Neuron (in vitro differentiated cells): ENCODE data around the gene C11orf58.

Experiments used
- H2AFZ ChIP-seq: one replicate; pipeline ENCODE4 v1.6.1; 2013; ENCODE audit warnings: low read depth, mild to moderate bottlenecking, inconsistent platforms, low read length, moderate library complexity
- H3K27me3 ChIP-seq: one replicate; pipeline ENCODE4 v1.6.1; 2013; ENCODE audit warnings: low read length; ENCODE audit not compliant: insufficient read depth
- H3K36me3 ChIP-seq: one replicate; pipeline ENCODE4 v1.6.1; 2013; ENCODE audit warnings: low read length; ENCODE audit not compliant: insufficient read depth
- H3K4me1 ChIP-seq: one replicate; pipeline ENCODE4 v1.6.1; 2013; ENCODE audit warnings: low read length; ENCODE audit not compliant: insufficient read depth
- H3K4me3 ChIP-seq: 2 replicates; pipeline ENCODE4 v1.5.1; 2013; ENCODE audit warnings: mild to moderate bottlenecking, low read length, moderate library complexity
- H3K9me3 ChIP-seq: one replicate; pipeline ENCODE4 v1.6.1; 2013; ENCODE audit warnings: low read length

Gene C11orf58

GRCh38 chr11:16792426-16792825 lies 54.0 kb downstream of the C11orf58 start:
- Histone ChIP-seq H3K27me3 (no peaks in the 10 kb centered on the region), H3K36me3 (peaks cover 42% of the 10 kb centered on the region), H3K4me3 (no peak overlapping the region), H2AFZ (no peak overlapping the region), H3K4me1 (peaks cover 7% of the 10 kb centered on the region), H3K9me3 (no peaks in the 10 kb centered on the region)

GRCh38 chr11:16793009-16793408 lies 54.6 kb downstream of the C11orf58 start:
- Histone ChIP-seq H2AFZ (no peak overlapping the region), H3K36me3 (peaks cover 40% of the 10 kb centered on the region), H3K4me1 (peaks cover 7% of the 10 kb centered on the region), H3K4me3 (no peak overlapping the region), H3K9me3 (no peaks in the 10 kb centered on the region), H3K27me3 (no peaks in the 10 kb centered on the region)

GRCh38 chr11:16793511-16793910 lies 55.1 kb downstream of the C11orf58 start:
- H3K9me3 ChIP-seq, result no peaks in the 10 kb centered on the region
- no peak overlapping the region for H2AFZ ChIP-seq
- peaks cover 7% of the 10 kb centered on the region for H3K4me1 ChIP-seq
- H3K4me3 ChIP-seq, result no peak overlapping the region
- H3K36me3 ChIP-seq, result peaks cover 38% of the 10 kb centered on the region
- H3K27me3 ChIP-seq, result no peaks in the 10 kb centered on the region

- H3K4me3 ChIP-seq, result no peak overlapping the region
- H3K27me3 ChIP-seq, result no peaks in the 10 kb centered on the region
- H3K9me3 ChIP-seq, result no peaks in the 10 kb centered on the region
- peaks cover 38% of the 10 kb centered on the region for H3K36me3 ChIP-seq
- no peak overlapping the region for H2AFZ ChIP-seq
- H3K4me1 ChIP-seq, result peaks cover 7% of the 10 kb centered on the region
Observed at GRCh38 chr11:16794047-16794818, 55.8 kb downstream of the C11orf58 start.

GRCh38 chr11:16795146-16795545 lies 56.7 kb downstream of the C11orf58 start:
- no peaks in the 10 kb centered on the region for H3K9me3 ChIP-seq
- H3K36me3 ChIP-seq, result peaks cover 36% of the 10 kb centered on the region
- H3K27me3 ChIP-seq, result no peaks in the 10 kb centered on the region
- no peak overlapping the region for H2AFZ ChIP-seq
- H3K4me3 ChIP-seq, result no peak overlapping the region
- H3K4me1 ChIP-seq, result peaks cover 7% of the 10 kb centered on the region

GRCh38 chr11:16796311-16796710 lies 57.9 kb downstream of the C11orf58 start:
- no peak overlapping the region for H2AFZ ChIP-seq
- no peak overlapping the region for H3K4me3 ChIP-seq

GRCh38 chr11:16797776-16798175 lies 59.3 kb downstream of the C11orf58 start:
- Histone ChIP-seq H3K4me3 (no peak overlapping the region), H2AFZ (no peak overlapping the region), H3K36me3 (peaks cover 39% of the 10 kb centered on the region)

More at GRCh38 chr11:16796311-16796710, 57.9 kb downstream of the C11orf58 start:
- Histone ChIP-seq H3K36me3 (peaks cover 36% of the 10 kb centered on the region), H3K27me3 (no peaks in the 10 kb centered on the region), H3K4me1 (peaks cover 6% of the 10 kb centered on the region), H3K9me3 (no peaks in the 10 kb centered on the region)

GRCh38 chr11:16799221-16799620 lies 60.8 kb downstream of the C11orf58 start:
- no peaks in the 10 kb centered on the region for H3K4me1 ChIP-seq
- H3K4me3 ChIP-seq, result no peak overlapping the region
- peaks cover 39% of the 10 kb centered on the region for H3K36me3 ChIP-seq
- no peak overlapping the region for H2AFZ ChIP-seq
- H3K27me3 ChIP-seq, result no peaks in the 10 kb centered on the region
- H3K9me3 ChIP-seq, result no peaks in the 10 kb centered on the region

More at GRCh38 chr11:16797776-16798175, 59.3 kb downstream of the C11orf58 start:
- Histone ChIP-seq H3K4me1 (no peaks in the 10 kb centered on the region), H3K27me3 (no peaks in the 10 kb centered on the region), H3K9me3 (no peaks in the 10 kb centered on the region)

GRCh38 chr11:16799890-16800289 lies 61.4 kb downstream of the C11orf58 start:
- H3K27me3 ChIP-seq, result no peaks in the 10 kb centered on the region
- H3K4me3 ChIP-seq, result no peak overlapping the region
- H3K36me3 ChIP-seq, result peaks cover 35% of the 10 kb centered on the region
- no peaks in the 10 kb centered on the region for H3K4me1 ChIP-seq
- no peak overlapping the region for H2AFZ ChIP-seq
- no peaks in the 10 kb centered on the region for H3K9me3 ChIP-seq

GRCh38 chr11:16800382-16800781 lies 61.9 kb downstream of the C11orf58 start:
- Histone ChIP-seq H3K9me3 (no peaks in the 10 kb centered on the region), H3K36me3 (peaks cover 32% of the 10 kb centered on the region), H3K4me1 (no peaks in the 10 kb centered on the region), H3K27me3 (no peaks in the 10 kb centered on the region), H3K4me3 (no peak overlapping the region), H2AFZ (no peak overlapping the region)

- H3K4me1 ChIP-seq, result no peaks in the 10 kb centered on the region
- H2AFZ ChIP-seq, result no peak overlapping the region
- no peaks in the 10 kb centered on the region for H3K27me3 ChIP-seq
- H3K36me3 ChIP-seq, result peaks cover 26% of the 10 kb centered on the region
- no peak overlapping the region for H3K4me3 ChIP-seq
- no peaks in the 10 kb centered on the region for H3K9me3 ChIP-seq
Observed at GRCh38 chr11:16801288-16801980, 63.0 kb downstream of the C11orf58 start.

GRCh38 chr11:16804104-16804947 lies 65.9 kb downstream of the C11orf58 start:
- Histone ChIP-seq H3K27me3 (no peaks in the 10 kb centered on the region), H3K9me3 (no peaks in the 10 kb centered on the region), H3K4me3 (no peak overlapping the region), H3K4me1 (no peaks in the 10 kb centered on the region), H3K36me3 (peaks cover 26% of the 10 kb centered on the region), H2AFZ (no peak overlapping the region)

- Histone ChIP-seq H3K27me3 (no peaks in the 10 kb centered on the region), H3K4me3 (no peak overlapping the region), H2AFZ (no peak overlapping the region), H3K9me3 (no peaks in the 10 kb centered on the region), H3K4me1 (no peaks in the 10 kb centered on the region), H3K36me3 (peaks cover 21% of the 10 kb centered on the region)
Observed at GRCh38 chr11:16805938-16806337, 67.5 kb downstream of the C11orf58 start.
